Trophoblast cell (in vitro differentiated cells and primary cell): ENCODE measurements around the gene TMTC3. TPM values are rescaled to one million over a fixed set of nuclear protein-coding genes. Genes with fewer than 3 reads are reported as not detected.
A peak's percentile ranks its signal among the peaks of the same experiment; 100 is the strongest.

Experiments
- DNase-seq, 2 donors: peaks; one replicate each; pipeline ENCODE4 v3.0.0-alpha.2; 2016
- H2AFZ ChIP-seq: 2 replicates; pipeline ENCODE4 v1.6.1; 2013; ENCODE audit warnings: low read length, moderate library complexity, mild to moderate bottlenecking; ENCODE audit not compliant: insufficient read depth, poor library complexity
- H2AK5ac ChIP-seq: 2 replicates; pipeline ENCODE4 v1.6.1; 2013; ENCODE audit warnings: mild to moderate bottlenecking, low read length
- H2BK120ac ChIP-seq: 2 replicates; pipeline ENCODE4 v1.6.1; 2013; ENCODE audit warnings: low read length, mild to moderate bottlenecking, moderate library complexity; ENCODE audit not compliant: insufficient read depth, poor library complexity
- H2BK12ac ChIP-seq: 2 replicates; pipeline ENCODE4 v1.6.1; 2013; ENCODE audit warnings: mild to moderate bottlenecking, low read length, moderate library complexity
- H2BK5ac ChIP-seq: 2 replicates; pipeline ENCODE4 v1.6.1; 2013; ENCODE audit warnings: low read length, low read depth, moderate library complexity, mild to moderate bottlenecking; ENCODE audit not compliant: poor library complexity
- H3K14ac ChIP-seq: 2 replicates; pipeline ENCODE4 v1.6.1; 2013; ENCODE audit warnings: mild to moderate bottlenecking, low read length
- H3K18ac ChIP-seq: 2 replicates; pipeline ENCODE4 v1.6.1; 2013; ENCODE audit warnings: mild to moderate bottlenecking, low read length
- H3K23ac ChIP-seq: 2 replicates; pipeline ENCODE4 v1.6.1; 2013; ENCODE audit warnings: low read length
- H3K27ac ChIP-seq: 2 replicates; pipeline ENCODE4 v1.5.1; 2013; ENCODE audit warnings: low read depth, mild to moderate bottlenecking, inconsistent platforms, low read length, moderate library complexity
- H3K27me3 ChIP-seq: 2 replicates; pipeline ENCODE4 v1.6.1; 2013; ENCODE audit warnings: inconsistent platforms, mild to moderate bottlenecking, low read length, moderate library complexity; ENCODE audit not compliant: insufficient read depth
- H3K36me3 ChIP-seq, 2 experiments: 1 replicate in 1 of 2; 2 replicates in 1 of 2; pipeline ENCODE4 v1.6.1; 2013; ENCODE audit warnings: low read length in 2 of 2, mild to moderate bottlenecking in 2 of 2, moderate library complexity in 1 of 2; ENCODE audit not compliant: insufficient read depth in 2 of 2, control insufficient read depth in 1 of 2
- H3K4ac ChIP-seq: 2 replicates; pipeline ENCODE4 v1.6.1; 2013; ENCODE audit warnings: low read depth, mild to moderate bottlenecking, low read length, moderate library complexity
- H3K4me1 ChIP-seq, 2 experiments: 1 replicate in 1 of 2; 2 replicates in 1 of 2; pipeline ENCODE4 v1.6.1; 2013; ENCODE audit warnings: low read length in 2 of 2, mild to moderate bottlenecking in 2 of 2, moderate library complexity in 1 of 2; ENCODE audit not compliant: insufficient read depth in 2 of 2, control insufficient read depth in 1 of 2
- H3K4me2 ChIP-seq: 2 replicates; pipeline ENCODE4 v1.6.1; 2013; ENCODE audit warnings: inconsistent platforms, mild to moderate bottlenecking, low read length, moderate library complexity
- H3K4me3 ChIP-seq: 2 replicates; pipeline ENCODE4 v1.5.1; 2013; ENCODE audit warnings: mild to moderate bottlenecking, low read depth, low read length, inconsistent platforms
- H3K79me1 ChIP-seq: one replicate; pipeline ENCODE4 v1.6.1; 2013; ENCODE audit warnings: low read length
- H3K79me2 ChIP-seq: 2 replicates; pipeline ENCODE4 v1.6.1; 2013; ENCODE audit warnings: low read length, mild to moderate bottlenecking; ENCODE audit not compliant: control insufficient read depth, insufficient read depth, poor library complexity
- H3K9ac ChIP-seq: 2 replicates; pipeline ENCODE4 v1.6.1; 2013; ENCODE audit warnings: mild to moderate bottlenecking, low read length
- H3K9me3 ChIP-seq: 2 replicates; pipeline ENCODE4 v1.6.1; 2013; ENCODE audit warnings: low read depth, mild to moderate bottlenecking, control low read depth, inconsistent platforms, low read length; ENCODE audit not compliant: insufficient read depth
- H4K12ac ChIP-seq: 2 replicates; pipeline ENCODE4 v1.6.1; 2013; ENCODE audit warnings: low read depth, mild to moderate bottlenecking, low read length, moderate library complexity
- H4K8ac ChIP-seq: 2 replicates; pipeline ENCODE4 v1.6.1; 2013; ENCODE audit warnings: low read depth, mild to moderate bottlenecking, low read length, moderate library complexity
- H4K91ac ChIP-seq: one replicate; pipeline ENCODE4 v1.6.1; 2013; ENCODE audit warnings: low read depth, mild to moderate bottlenecking, low read length, moderate library complexity
- WGBS: extraction: QIAGEN DNeasy Blood & Tissue Kit; methylation state at CpG from one replicate; pipeline ENCODE4 v1.1.7; 2013; ENCODE audit warnings: missing lambda C conversion rate; ENCODE audit not compliant: insufficient read length, insufficient coverage; ENCODE audit errors: extremely low coverage; 5-methylcytosine and 5-hydroxymethylcytosine counted together
- polyA plus RNA-seq: library from polyadenylated mRNA; stranded (reverse); fragments of 200-250 nt; gene quantifications from 2 replicates; pipeline ENCODE4 v1.2.3, GENCODE V29; 2013

TMTC3 gene
- polyA plus RNA-seq = 19.1 and 21.4 TPM in 2 replicates

DNA sequence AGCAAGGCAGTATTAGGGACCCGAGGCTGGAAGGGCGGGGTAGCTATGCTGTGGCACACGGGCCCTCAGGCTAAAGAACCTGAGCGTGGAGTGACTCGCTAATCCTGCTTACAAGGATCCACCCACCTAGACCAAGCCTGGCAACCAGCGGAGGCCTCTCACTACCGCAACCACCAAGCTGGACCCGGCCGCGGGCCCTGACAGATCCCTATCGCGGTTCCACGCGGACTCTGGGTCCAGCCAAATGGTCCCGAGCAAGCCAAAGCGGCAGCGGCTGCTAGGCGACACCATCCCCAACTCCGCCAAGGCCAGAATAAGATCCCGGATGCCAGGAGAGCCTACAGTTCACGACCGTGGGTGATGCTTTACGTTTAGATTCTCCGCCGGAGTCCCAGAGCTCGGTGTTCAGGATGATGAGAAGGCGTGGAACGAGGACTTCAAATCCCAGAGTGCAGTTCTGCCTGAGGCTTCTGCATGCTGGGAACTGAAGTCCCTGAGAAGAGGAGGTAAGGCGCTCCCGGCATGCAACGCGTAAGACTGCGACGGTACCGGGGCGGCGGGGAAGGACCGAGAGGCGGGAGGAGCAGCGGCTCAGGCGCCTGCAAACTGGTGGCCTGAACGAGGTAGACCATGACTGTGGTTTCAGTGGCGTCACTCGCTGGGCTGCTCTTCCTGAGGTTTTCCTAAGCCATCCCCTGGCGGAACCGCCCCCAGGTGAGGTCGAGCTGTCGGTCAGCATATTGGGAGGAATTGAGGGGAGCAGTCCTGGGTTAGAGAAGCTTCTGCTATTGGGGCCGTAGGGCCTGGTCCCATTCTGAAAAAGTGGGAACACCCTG is at the start of gene TMTC3, which contains the start of gene CEP290:
TSS of gene TMTC3 (plus strand) at position 534 of the 836 bp plus-strand sequence. CDS start 6,009 bp downstream, outside the sequence.
TSS of gene CEP290 (minus strand) at position 315 of the 836 bp plus-strand sequence. CDS start 781 bp downstream, outside the sequence.
- no peak within 1 kb of the TSS for H3K4ac ChIP-seq
- peak within 1 kb of the TSS; percentile 71 for H4K8ac ChIP-seq
- peaks cover 3% of the 10 kb centered on the region for H3K79me2 ChIP-seq
- H4K91ac ChIP-seq = peak within 1 kb of the TSS; percentile 22
- peak within 1 kb of the TSS; percentile 91 for H3K4me3 ChIP-seq
- H4K12ac ChIP-seq = peak within 1 kb of the TSS; percentile 49
- H3K4me1 ChIP-seq = no peaks in the 10 kb centered on the region
- peak within 1 kb of the TSS; percentile 88 for H3K9ac ChIP-seq
- H3K27ac ChIP-seq = peak within 1 kb of the TSS; percentile 70
- no peak within 1 kb of the TSS for H2AK5ac ChIP-seq
- H2AFZ ChIP-seq = peak within 1 kb of the TSS; percentile 39
- peak; percentile 99 for DNase-seq
- H3K36me3 ChIP-seq = no peaks in the 10 kb centered on the region
- no peaks in the 10 kb centered on the region for H3K27me3 ChIP-seq
- H2BK120ac ChIP-seq = peak within 1 kb of the TSS; percentile 55
- no CpG with 5 or more reads among the region's 49 CpGs for WGBS
- H3K9me3 ChIP-seq = no peaks in the 10 kb centered on the region
- H3K4me2 ChIP-seq = peak within 1 kb of the TSS; percentile 61
- no peak within 1 kb of the TSS for H3K23ac ChIP-seq
- H3K18ac ChIP-seq = peak within 1 kb of the TSS; percentile 62
- peaks cover 4% of the 10 kb centered on the region for H3K79me1 ChIP-seq
- H2BK12ac ChIP-seq = peak within 1 kb of the TSS; percentile 15
- H2BK5ac ChIP-seq = peak within 1 kb of the TSS; percentile 54
- H3K14ac ChIP-seq = peak within 1 kb of the TSS; percentile 50

DNA sequence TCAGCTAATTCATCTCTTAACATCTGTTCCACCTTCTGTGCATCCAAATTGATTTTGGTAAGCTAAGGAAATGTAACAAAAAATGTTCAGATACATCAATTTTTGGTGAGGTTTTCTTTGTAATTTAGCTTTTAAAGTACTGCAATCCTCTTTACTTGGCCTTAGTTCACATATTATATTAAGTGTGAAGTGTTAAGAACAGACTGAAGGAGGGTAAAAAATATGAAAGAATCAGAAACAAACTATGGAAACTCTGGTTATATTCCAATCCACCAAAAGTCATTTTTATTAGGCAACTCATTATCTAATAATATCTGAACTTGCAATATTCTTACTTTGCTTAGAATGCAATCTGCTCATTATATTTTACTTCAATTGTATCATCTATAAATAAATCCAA is 49.3 kb upstream of the TMTC3 start:
- H2AFZ ChIP-seq = no peak overlapping the region
- H2BK120ac ChIP-seq = no peak overlapping the region
- no peak overlapping the region for H3K4ac ChIP-seq
- H2BK5ac ChIP-seq = no peak overlapping the region
- no peak overlapping the region for H3K9ac ChIP-seq
- no peak overlapping the region for H4K8ac ChIP-seq
- DNase-seq = no peak
- no peaks in the 10 kb centered on the region for H3K79me1 ChIP-seq
- H3K18ac ChIP-seq = no peak overlapping the region
- H3K36me3 ChIP-seq = peaks cover 0 to 2% of the 10 kb centered on the region in 2 experiments
- no peak overlapping the region for H2AK5ac ChIP-seq
- H4K91ac ChIP-seq = no peak overlapping the region
- H4K12ac ChIP-seq = no peak overlapping the region
- H3K27ac ChIP-seq = no peak overlapping the region
- no peaks in the 10 kb centered on the region for H3K4me1 ChIP-seq
- no peak overlapping the region for H3K23ac ChIP-seq
- H3K14ac ChIP-seq = no peak overlapping the region
- H3K27me3 ChIP-seq = no peaks in the 10 kb centered on the region
- H3K79me2 ChIP-seq = no peaks in the 10 kb centered on the region
- no peak overlapping the region for H2BK12ac ChIP-seq
- no peaks in the 10 kb centered on the region for H3K9me3 ChIP-seq
- H3K4me2 ChIP-seq = no peak overlapping the region
- no peak overlapping the region for H3K4me3 ChIP-seq

DNA sequence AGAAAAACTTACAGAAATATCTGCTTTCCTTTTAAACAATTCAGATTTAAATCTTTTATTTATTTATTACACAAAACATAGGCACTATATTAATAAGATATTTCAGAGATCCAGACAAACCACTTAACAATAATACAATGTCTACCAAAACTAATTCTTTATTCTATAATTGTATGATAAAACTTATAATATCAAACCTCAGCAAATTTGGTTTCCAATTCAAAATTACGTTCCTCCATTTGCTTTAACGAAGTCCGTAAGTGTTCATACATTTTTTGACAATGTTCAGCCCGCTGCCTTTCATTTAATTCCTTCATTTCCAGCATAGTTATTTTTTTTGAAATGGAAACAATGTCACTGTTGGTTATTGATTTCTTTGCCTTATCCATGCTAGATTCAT is 48.5 kb upstream of the TMTC3 start:
- Histone ChIP-seq H2AK5ac (no peak overlapping the region), H2BK120ac (no peak overlapping the region), H4K8ac (no peak overlapping the region), H4K91ac (no peak overlapping the region), H2AFZ (no peak overlapping the region), H3K4me1 (no peaks in the 10 kb centered on the region), H3K27ac (no peak overlapping the region), H3K4ac (no peak overlapping the region), H3K23ac (no peak overlapping the region), H3K79me1 (no peaks in the 10 kb centered on the region), H2BK12ac (no peak overlapping the region), H2BK5ac (no peak overlapping the region), H3K79me2 (no peaks in the 10 kb centered on the region), H3K18ac (no peak overlapping the region), H3K4me2 (no peak overlapping the region), H3K9ac (no peak overlapping the region), H4K12ac (no peak overlapping the region), H3K36me3 (peaks cover 0 to 2% of the 10 kb centered on the region in 2 experiments), H3K9me3 (no peaks in the 10 kb centered on the region), H3K14ac (no peak overlapping the region), H3K27me3 (no peaks in the 10 kb centered on the region), H3K4me3 (no peak overlapping the region)
- WGBS = no CpG with 5 or more reads among the region's 4 CpGs
- DNase-seq = no peak

DNA sequence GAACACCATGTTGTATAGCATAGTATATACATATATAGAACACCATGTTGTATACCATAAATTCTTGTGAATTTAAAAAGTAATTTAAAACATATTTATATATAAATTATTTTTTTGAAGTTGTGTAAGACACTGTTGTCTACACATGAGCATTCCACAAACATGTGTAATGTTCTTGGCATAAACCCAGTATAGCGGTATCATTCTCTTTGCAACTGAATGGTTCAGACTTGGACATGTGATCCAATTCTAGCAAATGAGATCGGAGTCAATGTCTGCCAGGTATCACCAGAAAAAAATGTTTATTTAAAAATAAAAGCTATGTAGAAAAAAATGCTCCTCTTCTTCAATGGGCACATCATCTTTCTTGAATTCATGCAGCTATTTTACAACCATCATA is 34.1 kb upstream of the TMTC3 start:
- Histone ChIP-seq H3K4me1 (no peaks in the 10 kb centered on the region), H3K4me2 (no peak overlapping the region), H2BK120ac (no peak overlapping the region), H3K9me3 (no peaks in the 10 kb centered on the region), H4K12ac (no peak overlapping the region), H3K14ac (no peak overlapping the region), H3K4ac (no peak overlapping the region), H3K4me3 (no peak overlapping the region), H2BK5ac (no peak overlapping the region), H3K79me1 (no peaks in the 10 kb centered on the region), H2AFZ (no peak overlapping the region), H2AK5ac (no peak overlapping the region), H3K79me2 (no peaks in the 10 kb centered on the region), H4K8ac (no peak overlapping the region), H4K91ac (no peak overlapping the region), H3K36me3 (peaks cover 0 to 2% of the 10 kb centered on the region in 2 experiments), H3K23ac (no peak overlapping the region), H3K27me3 (no peaks in the 10 kb centered on the region), H3K27ac (no peak overlapping the region), H3K18ac (no peak overlapping the region), H3K9ac (no peak overlapping the region), H2BK12ac (no peak overlapping the region)
- no CpG with 5 or more reads among the region's 2 CpGs for WGBS
- no peak for DNase-seq
